Measurements from ENCODE around the gene SLC25A11. TPM values are rescaled to one million over a fixed set of nuclear protein-coding genes. Genes with fewer than 3 reads are reported as not detected.

SLC25A11 gene
- total RNA-seq, 1 experiment from 2014 or later: 40.1 TPM

DNA sequence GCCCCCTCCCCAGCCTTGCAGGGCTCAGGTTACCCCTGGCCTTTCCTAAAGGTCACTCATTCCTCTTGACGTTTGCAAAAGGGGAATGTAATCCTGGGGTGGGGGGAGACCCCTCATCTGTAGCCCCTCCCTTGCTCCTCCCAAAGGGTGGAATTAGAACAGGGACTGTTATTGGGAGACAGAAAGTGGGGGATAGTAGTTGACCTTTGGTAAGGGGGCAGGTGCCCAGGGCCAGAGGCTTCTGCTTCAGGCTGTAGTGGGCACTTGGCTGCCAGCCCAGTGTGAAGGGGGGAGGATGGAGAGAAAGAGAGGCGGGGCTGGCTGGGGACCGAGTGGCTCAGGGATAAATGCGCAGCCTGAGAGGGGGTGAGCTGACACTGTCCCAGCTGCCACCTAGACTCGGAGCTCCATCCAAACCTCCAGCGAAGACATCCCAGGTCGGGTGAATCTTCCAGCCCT is 10.9 kb upstream of the SLC25A11 start, which contains the start of gene ENO3:
ENO3 (plus strand) TSS at position 374 of the 459 bp plus-strand sequence. CDS start 711 bp downstream, outside the sequence.
- Histone ChIP-seq H3K4me3 (ENCODE audit: low read depth, low read length) (peak within 1 kb of the TSS; percentile 57), H3K27me3 (replicated peaks; ENCODE audit: control insufficient read depth, insufficient read depth, low read length) (no peaks in the 10 kb centered on the region), H3K4me1 (peaks cover 15% of the 10 kb centered on the region), H3K9me3 (no peaks in the 10 kb centered on the region), H3K36me3 (ENCODE audit: control insufficient read depth, insufficient read depth, low read length) (no peaks in the 10 kb centered on the region)
- H3K4me1 Mint-ChIP-seq (ENCODE audit: low read depth, unreplicated experiment): peaks cover 10% of the 10 kb centered on the region
- H3K27me3 Mint-ChIP-seq (ENCODE audit: insufficient read depth, unreplicated experiment): no peaks in the 10 kb centered on the region
- H3K9me3 Mint-ChIP-seq (ENCODE audit: unreplicated experiment): no peaks in the 10 kb centered on the region
- peaks cover 19% of the 10 kb centered on the region for H3K36me3 Mint-ChIP-seq (ENCODE audit: insufficient read depth, unreplicated experiment)
- BruUV-seq (replicated peaks): no TSS peak
- TF ChIP-seq, protein P1, sequence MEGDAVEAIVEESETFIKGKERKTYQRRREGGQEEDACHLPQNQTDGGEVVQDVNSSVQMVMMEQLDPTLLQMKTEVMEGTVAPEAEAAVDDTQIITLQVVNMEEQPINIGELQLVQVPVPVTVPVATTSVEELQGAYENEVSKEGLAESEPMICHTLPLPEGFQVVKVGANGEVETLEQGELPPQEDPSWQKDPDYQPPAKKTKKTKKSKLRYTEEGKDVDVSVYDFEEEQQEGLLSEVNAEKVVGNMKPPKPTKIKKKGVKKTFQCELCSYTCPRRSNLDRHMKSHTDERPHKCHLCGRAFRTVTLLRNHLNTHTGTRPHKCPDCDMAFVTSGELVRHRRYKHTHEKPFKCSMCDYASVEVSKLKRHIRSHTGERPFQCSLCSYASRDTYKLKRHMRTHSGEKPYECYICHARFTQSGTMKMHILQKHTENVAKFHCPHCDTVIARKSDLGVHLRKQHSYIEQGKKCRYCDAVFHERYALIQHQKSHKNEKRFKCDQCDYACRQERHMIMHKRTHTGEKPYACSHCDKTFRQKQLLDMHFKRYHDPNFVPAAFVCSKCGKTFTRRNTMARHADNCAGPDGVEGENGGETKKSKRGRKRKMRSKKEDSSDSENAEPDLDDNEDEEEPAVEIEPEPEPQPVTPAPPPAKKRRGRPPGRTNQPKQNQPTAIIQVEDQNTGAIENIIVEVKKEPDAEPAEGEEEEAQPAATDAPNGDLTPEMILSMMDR (IDR thresholded peaks at IDR 0.05; ENCODE audit: insufficient read depth in 1 of 2, low read depth in 1 of 2, low read length in 1 of 2, severe bottlenecking in 1 of 2, unreplicated experiment in 1 of 2): no peak
- H3K4me3 Mint-ChIP-seq (ENCODE audit: unreplicated experiment): peak within 1 kb of the TSS; percentile 85
- ChIA-PET POLR2A (interaction anchor here (1.0 to 3.0 kb wide), 2 partner anchors 11 to 16 kb away, joined by 4 to 13 read pairs; partner anchors contain the start of genes RNF167, SLC25A11 and SPAG7), CTCF (interaction anchor here (1.4 kb wide), 1 partner anchor 16 kb away, joined by 5 read pairs; the partner anchor contains the start of gene SPAG7)
- peak within 1 kb of the TSS; percentile 88 for H3K27ac Mint-ChIP-seq (ENCODE audit: unreplicated experiment)
- intact Hi-C loops (cut with micrococcal nuclease; ENCODE audit: unreplicated experiment): no loop called here
- DNase-seq: no peak

- H3K36me3 ChIP-seq (ENCODE audit: control insufficient read depth, insufficient read depth, low read length): no peaks in the 10 kb centered on the region; the same call in 1 of the 2 replicates
- no peak for DNase-seq
- TF ChIP-seq, protein P1 (IDR thresholded peaks at IDR 0.05; ENCODE audit: insufficient read depth in 1 of 2, low read depth in 1 of 2, low read length in 1 of 2, severe bottlenecking in 1 of 2, unreplicated experiment in 1 of 2): no peak
- Mint-ChIP-seq H3K27me3 (ENCODE audit: insufficient read depth, unreplicated experiment) (no peaks in the 10 kb centered on the region), H3K36me3 (ENCODE audit: insufficient read depth, unreplicated experiment) (peaks cover 24% of the 10 kb centered on the region), H3K4me1 (ENCODE audit: low read depth, unreplicated experiment) (peaks cover 10% of the 10 kb centered on the region), H3K9me3 (ENCODE audit: unreplicated experiment) (no peaks in the 10 kb centered on the region), H3K4me3 (ENCODE audit: unreplicated experiment) (peak overlapping the region; percentile 85), H3K27ac (ENCODE audit: unreplicated experiment) (peak overlapping the region; percentile 88)
- CTCF ChIA-PET: interaction anchor here (1.0 kb wide), 1 partner anchor 10 kb away, joined by 3 read pairs; the partner anchor contains the start of gene RNF167
- H3K27me3 ChIP-seq (replicated peaks; ENCODE audit: control insufficient read depth, insufficient read depth, low read length): no peaks in the 10 kb centered on the region
- peaks cover 15% of the 10 kb centered on the region for H3K4me1 ChIP-seq
- BruUV-seq (replicated peaks): TSS peak; percentile 72
- no peaks in the 10 kb centered on the region for H3K9me3 ChIP-seq
- H3K4me3 ChIP-seq (ENCODE audit: low read depth, low read length): peak overlapping the region; percentile 57
- POLR2A ChIA-PET: interaction anchor here (0.6 to 1.0 kb wide), 2 partner anchors 17 to 144 kb away, joined by 4 to 9 read pairs; partner anchors contain the start of gene SPAG7
- intact Hi-C loops (cut with micrococcal nuclease; ENCODE audit: unreplicated experiment): no loop called here
Observed at GRCh38 chr17:4950075-4950745, 10.4 kb upstream of the SLC25A11 start.

DNA sequence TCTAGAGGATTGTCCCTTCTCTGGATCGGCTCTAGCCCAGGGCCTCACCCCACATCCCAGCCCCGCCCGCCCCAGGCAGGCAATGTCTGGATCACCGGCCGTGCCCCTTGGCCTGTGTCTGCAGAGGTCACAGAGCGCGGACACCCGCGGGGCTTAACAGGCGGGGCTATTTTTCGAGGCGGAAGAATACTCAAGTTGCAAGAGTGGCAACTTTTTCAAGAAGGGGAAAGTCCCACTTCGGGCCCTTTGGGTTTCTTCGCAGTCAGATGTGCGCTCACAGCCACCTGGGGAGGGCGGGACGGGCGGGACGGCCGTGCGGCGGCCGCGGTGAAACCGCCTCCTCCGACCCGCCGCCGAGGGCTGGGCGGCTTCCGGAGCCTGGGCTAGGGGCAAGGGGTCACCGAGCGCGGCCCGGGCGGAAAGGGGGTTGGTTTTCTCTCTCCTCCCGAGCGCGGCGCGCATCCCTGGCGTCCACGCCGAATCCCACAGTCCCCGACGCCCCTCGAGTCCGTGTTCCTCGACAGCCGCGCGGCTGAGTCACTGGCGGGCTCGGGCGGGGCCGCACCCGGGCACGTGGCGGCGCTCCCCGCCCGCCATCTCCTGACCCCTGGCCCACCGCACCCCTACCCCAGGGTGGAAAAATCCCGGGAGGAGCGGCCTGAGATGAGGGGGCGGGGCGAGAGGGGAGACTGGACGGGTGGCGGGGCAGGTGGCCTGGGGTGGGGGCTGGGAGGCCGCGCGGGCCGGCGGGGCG is 9.7 kb upstream of the SLC25A11 start:
- intact Hi-C loops (cut with micrococcal nuclease; ENCODE audit: unreplicated experiment): loop anchor here (1.0 kb wide), 2 partner anchors 9 to 18 kb away; partner anchors contain the start of genes RNF167, SLC25A11 and SPAG7
- H3K9me3 ChIP-seq: no peaks in the 10 kb centered on the region
- no peaks in the 10 kb centered on the region for H3K9me3 Mint-ChIP-seq (ENCODE audit: unreplicated experiment)
- H3K36me3 ChIP-seq (ENCODE audit: control insufficient read depth, insufficient read depth, low read length): no peaks in the 10 kb centered on the region; the same call in 1 of the 2 replicates
- no TSS peak for BruUV-seq (replicated peaks)
- ChIA-PET CTCF (interaction anchor here (1.0 kb wide), 1 partner anchor 9 kb away, joined by 3 read pairs; the partner anchor contains the start of gene RNF167), POLR2A (interaction anchor here (1.0 to 1.7 kb wide), 2 partner anchors 18 kb away, joined by 9 to 16 read pairs; partner anchors contain the start of gene SPAG7)
- H3K27ac Mint-ChIP-seq (ENCODE audit: unreplicated experiment): peak overlapping the region; percentile 88
- H3K27me3 ChIP-seq (replicated peaks; ENCODE audit: control insufficient read depth, insufficient read depth, low read length): no peaks in the 10 kb centered on the region
- H3K4me3 ChIP-seq (ENCODE audit: low read depth, low read length): peak overlapping the region; percentile 97
- H3K36me3 Mint-ChIP-seq (ENCODE audit: insufficient read depth, unreplicated experiment): peaks cover 28% of the 10 kb centered on the region
- H3K27me3 Mint-ChIP-seq (ENCODE audit: insufficient read depth, unreplicated experiment): no peaks in the 10 kb centered on the region
- H3K4me1 ChIP-seq: peaks cover 15% of the 10 kb centered on the region
- peaks cover 10% of the 10 kb centered on the region for H3K4me1 Mint-ChIP-seq (ENCODE audit: low read depth, unreplicated experiment)
- peak overlapping the region; percentile 85 for H3K4me3 Mint-ChIP-seq (ENCODE audit: unreplicated experiment)
- DNase-seq: peak; percentile 87 to 89
- TF ChIP-seq, protein P1 (IDR thresholded peaks at IDR 0.05; ENCODE audit: insufficient read depth in 1 of 2, low read depth in 1 of 2, low read length in 1 of 2, severe bottlenecking in 1 of 2, unreplicated experiment in 1 of 2): no peak
